Natural killer cell (primary cell): ENCODE results near the gene SCTR. TPM values are rescaled to one million over a fixed set of nuclear protein-coding genes. Genes with fewer than 3 reads are reported as not detected.

Experiments used
- ATAC-seq, 3 donors: fragments of 150-1000 bp in 2 of 3; fragments of 200-7000 bp in 1 of 3; cut with Tn5 transposase; 1 replicate in 1 of 3; 2 replicates in 2 of 3; pipeline ENCODE4 v1.10.0; 2021; ENCODE audit warnings: mild to moderate bottlenecking in 2 of 3, moderate library complexity in 2 of 3
- DNase-seq, 2 donors: peaks; one replicate each; pipeline versions ENCODE4 v3.0.0 to v3.0.0-alpha.2; 2013 to 2021; ENCODE audit warnings: mixed read lengths in 1 of 2
- H3K27ac ChIP-seq: one replicate; pipeline ENCODE4 v1.5.1; 2013; ENCODE audit warnings: mild to moderate bottlenecking, low read length
- H3K27me3 ChIP-seq: one replicate; pipeline ENCODE4 v1.6.1; 2013; ENCODE audit warnings: low read length; ENCODE audit not compliant: control insufficient read depth, insufficient read depth
- H3K36me3 ChIP-seq: one replicate; pipeline ENCODE4 v1.6.1; 2013; ENCODE audit warnings: low read length; ENCODE audit not compliant: control insufficient read depth, insufficient read depth
- H3K4me1 ChIP-seq: one replicate; pipeline ENCODE4 v1.6.1; 2013; ENCODE audit warnings: low read length; ENCODE audit not compliant: control insufficient read depth, insufficient read depth
- H3K4me3 ChIP-seq: one replicate; pipeline ENCODE4 v1.5.1; 2013; ENCODE audit warnings: low read length
- H3K9me3 ChIP-seq: one replicate; pipeline ENCODE4 v1.6.1; 2013; ENCODE audit warnings: low read length; ENCODE audit not compliant: control insufficient read depth, insufficient read depth
- H3K27ac Mint-ChIP-seq, 2 donors: one replicate each; pipeline ENCODE4 v1.8.0; 2022; ENCODE audit warnings: mild to moderate bottlenecking in 2 of 2, mixed read lengths in 2 of 2, moderate library complexity in 1 of 2
- H3K27me3 Mint-ChIP-seq, 2 donors: one replicate each; pipeline ENCODE4 v1.8.0; 2022; ENCODE audit warnings: low read depth in 2 of 2, mixed read lengths in 2 of 2
- H3K36me3 Mint-ChIP-seq: one replicate; pipeline ENCODE4 v1.8.0; 2022; ENCODE audit warnings: mixed read lengths
- H3K4me1 Mint-ChIP-seq, 2 donors: one replicate each; pipeline ENCODE4 v1.8.0; 2022; ENCODE audit warnings: mixed read lengths in 2 of 2
- H3K4me3 Mint-ChIP-seq: one replicate; pipeline ENCODE4 v1.8.0; 2022; ENCODE audit warnings: mild to moderate bottlenecking, moderate library complexity, mixed read lengths
- H3K9me3 Mint-ChIP-seq, 2 donors: one replicate each; pipeline ENCODE4 v1.8.0; 2022; ENCODE audit warnings: mixed read lengths in 2 of 2
- CTCF ChIP-seq: fragments of 200-600 bp; IDR thresholded peaks from one replicate; pipeline ENCODE4 v1.8.0; 2022; ENCODE audit warnings: antibody characterized with exemption
- WGBS: methylation state at CpG from one replicate; pipeline ENCODE4 v1.1.7; 2013; ENCODE audit warnings: missing lambda C conversion rate; ENCODE audit not compliant: insufficient coverage; 5-methylcytosine and 5-hydroxymethylcytosine counted together
- intact Hi-C: fragments of 100-400 bp; cut with micrococcal nuclease; formaldehyde crosslinking; loops from one replicate; pipeline ENCODE4 v1.14.2; 2022
- total RNA-seq, 4 donors: library from RNA; stranded (reverse); fragments of 120-200 nt in 1 of 4; gene quantifications; one replicate each; pipeline versions ENCODE4 v1.2.3 to v1.2.4, GENCODE V29; 2013 to 2022

The SCTR gene
- total RNA-seq, 3 donors from 2014 or later (not counting 1 experiment from before 2014, with no cell fraction given), result not detected

DNA sequence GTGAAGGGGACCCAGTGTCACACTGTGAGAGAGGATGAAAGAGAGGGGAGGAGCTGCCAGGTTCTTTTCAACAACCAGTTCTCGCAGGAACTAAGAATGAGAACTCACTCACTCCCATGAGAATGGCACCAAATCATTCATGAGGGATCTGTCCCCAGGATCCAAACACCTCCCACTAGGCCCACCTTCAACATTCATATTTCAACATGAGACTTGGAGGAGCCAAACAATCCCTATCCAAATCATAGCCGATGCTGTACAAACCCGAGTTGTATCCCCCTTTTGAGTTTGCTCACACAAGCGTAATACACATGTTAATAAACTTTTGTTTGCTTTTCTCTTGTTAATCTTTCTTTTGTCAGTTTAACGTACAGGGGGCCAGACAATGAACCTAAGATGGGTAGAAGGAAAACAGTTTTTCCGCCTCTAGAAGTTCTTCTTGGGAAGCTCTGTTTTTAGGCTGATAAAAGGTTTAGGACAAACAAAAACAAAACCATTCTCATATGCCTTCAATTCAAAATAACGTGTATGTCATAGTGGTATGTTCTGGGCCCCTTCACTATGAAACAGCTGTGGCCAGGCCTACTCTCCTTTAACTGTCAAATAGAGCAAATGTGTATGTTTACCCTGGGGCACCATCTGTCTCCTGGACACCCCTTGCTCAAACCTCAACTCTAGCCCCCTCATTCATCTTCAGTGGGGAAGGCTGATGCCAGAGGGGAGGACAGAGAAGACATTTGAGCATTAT is 101.7 kb downstream of the SCTR start:
- Mint-ChIP-seq H3K4me1 (no peaks in the 10 kb centered on the region), H3K27me3 (peaks cover 32 to 60% of the 10 kb centered on the region in 2 donors), H3K36me3 (no peaks in the 10 kb centered on the region), H3K4me3 (no peak overlapping the region), H3K27ac (no peak overlapping the region), H3K9me3 (no peaks in the 10 kb centered on the region)
- intact Hi-C loops, result no loop called here
- WGBS, result 81% methylated on average over 6 of the region's 7 CpGs
- Histone ChIP-seq H3K27me3 (no peaks in the 10 kb centered on the region), H3K9me3 (no peaks in the 10 kb centered on the region), H3K36me3 (no peaks in the 10 kb centered on the region), H3K4me3 (no peak overlapping the region), H3K27ac (no peak overlapping the region), H3K4me1 (no peaks in the 10 kb centered on the region)
- ATAC-seq, result no peak
- TF ChIP-seq CTCF, result no peak
- DNase-seq, result no peak

DNA sequence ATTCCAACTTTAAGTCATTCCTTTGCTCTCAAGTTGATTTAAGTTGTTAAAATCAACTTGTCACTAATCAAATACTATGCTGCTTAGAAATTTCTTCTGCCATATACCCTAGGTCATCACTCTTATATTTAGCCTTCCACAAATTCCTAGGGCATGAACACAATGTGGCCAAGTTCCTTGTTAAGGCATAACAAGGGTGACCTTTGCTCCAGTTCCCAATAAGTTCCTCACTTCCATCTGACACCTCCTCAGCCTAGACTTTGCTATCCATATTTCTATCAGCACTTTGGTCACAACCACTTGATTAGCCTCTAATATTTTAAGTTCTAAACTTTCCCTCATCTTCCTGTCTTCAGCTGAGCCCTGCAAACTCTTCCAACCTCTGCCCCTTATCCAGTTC is 102.5 kb downstream of the SCTR start:
- no peaks in the 10 kb centered on the region for H3K4me1 Mint-ChIP-seq
- intact Hi-C loops, result no loop called here
- H3K27me3 Mint-ChIP-seq, result peaks cover 26 to 52% of the 10 kb centered on the region in 2 donors
- H3K4me3 Mint-ChIP-seq, result no peak overlapping the region
- Histone ChIP-seq H3K27me3 (no peaks in the 10 kb centered on the region), H3K36me3 (no peaks in the 10 kb centered on the region), H3K9me3 (no peaks in the 10 kb centered on the region), H3K4me3 (no peak overlapping the region), H3K4me1 (no peaks in the 10 kb centered on the region), H3K27ac (no peak overlapping the region)
- ATAC-seq (no peak), DNase-seq (no peak)
- no peak overlapping the region for H3K27ac Mint-ChIP-seq
- no peaks in the 10 kb centered on the region for H3K36me3 Mint-ChIP-seq
- H3K9me3 Mint-ChIP-seq, result no peaks in the 10 kb centered on the region
- no peak for TF ChIP-seq CTCF

DNA sequence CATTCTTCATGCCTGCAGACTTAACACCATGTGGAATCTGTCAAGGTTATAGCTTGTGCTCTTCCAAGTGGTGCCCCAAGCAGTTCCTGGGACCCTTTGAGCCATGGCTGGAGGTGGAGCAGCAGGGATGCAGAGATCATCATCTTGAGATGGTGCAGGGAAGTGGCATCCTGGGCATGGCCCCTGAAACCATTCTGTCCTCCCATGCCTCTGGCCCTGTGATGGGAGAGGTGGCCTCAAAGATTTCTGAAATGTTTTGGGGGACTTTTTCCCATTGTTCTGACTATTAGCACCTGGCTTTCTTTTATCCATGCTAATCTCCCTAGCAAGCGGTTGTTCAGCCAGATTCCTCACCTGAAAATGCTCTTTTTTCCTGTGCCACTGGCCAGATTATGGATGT is 103.0 kb downstream of the SCTR start:
- Mint-ChIP-seq H3K36me3 (no peaks in the 10 kb centered on the region), H3K4me1 (no peaks in the 10 kb centered on the region), H3K4me3 (no peak overlapping the region), H3K27me3 (peaks cover 22 to 48% of the 10 kb centered on the region in 2 donors), H3K27ac (no peak overlapping the region), H3K9me3 (no peaks in the 10 kb centered on the region)
- intact Hi-C loops, result no loop called here
- TF ChIP-seq CTCF, result no peak
- ATAC-seq, result no peak
- Histone ChIP-seq H3K27me3 (no peaks in the 10 kb centered on the region), H3K4me1 (no peaks in the 10 kb centered on the region), H3K36me3 (no peaks in the 10 kb centered on the region), H3K27ac (no peak overlapping the region), H3K4me3 (no peak overlapping the region), H3K9me3 (no peaks in the 10 kb centered on the region)
- 88% methylated on average over 1 of the region's 1 CpG for WGBS
- DNase-seq, result no peak
